GM12801 (cell line): Measurements from ENCODE around the gene BPIFB3.

Experiments used
- CTCF ChIP-seq: IDR thresholded peaks from one replicate; pipeline ENCODE4 v1.5.1; 2011; ENCODE audit warnings: control low read depth; ENCODE audit not compliant: insufficient read length; ENCODE audit errors: extremely low read depth

The BPIFB3 gene

GRCh38 chr20:33014336-33015113, 39.2 kb upstream of the BPIFB3 start:
- TF ChIP-seq CTCF: no peak

GRCh38 chr20:33015114-33015484, 38.6 kb upstream of the BPIFB3 start:
- TF ChIP-seq CTCF: no peak

GRCh38 chr20:33015700-33016580, 37.8 kb upstream of the BPIFB3 start:
- TF ChIP-seq CTCF: no peak

GRCh38 chr20:33016581-33017109, 37.1 kb upstream of the BPIFB3 start:
- TF ChIP-seq CTCF: no peak

- no peak for TF ChIP-seq CTCF
These were observed 36.2 kb upstream of the BPIFB3 start for GRCh38 chr20:33017542-33017941.

GRCh38 chr20:33018169-33018931, 35.4 kb upstream of the BPIFB3 start:
- no peak for TF ChIP-seq CTCF
